Fibroblast of lung (primary cell): Measurements from ENCODE around the gene SEC31B.

Experiments
- EZH2 ChIP-seq: IDR thresholded peaks from 2 replicates; pipeline ENCODE4 v1.5.1; 2012; ENCODE audit warnings: low read length, control low read depth, mild to moderate bottlenecking; ENCODE audit errors: missing control alignments
- TF ChIP-seq, protein P1 (sequence below), 2 donors: IDR thresholded peaks in 1 of 2; conservative IDR thresholded peaks in 1 of 2; 1 replicate in 1 of 2; 2 replicates in 1 of 2; pipeline ENCODE4 v1.5.1; 2011 to 2012; ENCODE audit warnings: low read length in 2 of 2, control low read depth in 1 of 2, inconsistent platforms in 1 of 2, low read depth in 1 of 2, mild to moderate bottlenecking in 1 of 2

DNA sequence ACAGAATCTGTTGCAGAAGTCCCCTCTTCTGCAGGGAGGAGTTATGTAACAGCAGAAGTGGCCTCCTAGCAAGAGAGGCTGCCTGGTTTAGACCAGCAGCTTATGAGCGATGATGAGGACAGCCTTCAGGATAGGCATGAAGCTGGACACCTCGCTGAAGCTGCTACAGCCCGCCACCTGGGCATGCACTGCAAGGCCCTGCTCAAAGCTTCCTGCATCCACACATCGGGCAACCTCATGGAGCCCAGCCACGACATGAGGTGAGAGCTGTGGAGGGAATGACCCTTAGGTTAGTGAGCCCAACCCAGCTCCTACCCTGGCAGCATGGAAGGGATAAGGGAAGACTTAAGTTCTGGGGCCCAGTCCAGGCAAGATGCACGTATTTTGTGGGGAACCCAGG lies 32.1 kb downstream of the SEC31B start:
- TF ChIP-seq, protein P1, sequence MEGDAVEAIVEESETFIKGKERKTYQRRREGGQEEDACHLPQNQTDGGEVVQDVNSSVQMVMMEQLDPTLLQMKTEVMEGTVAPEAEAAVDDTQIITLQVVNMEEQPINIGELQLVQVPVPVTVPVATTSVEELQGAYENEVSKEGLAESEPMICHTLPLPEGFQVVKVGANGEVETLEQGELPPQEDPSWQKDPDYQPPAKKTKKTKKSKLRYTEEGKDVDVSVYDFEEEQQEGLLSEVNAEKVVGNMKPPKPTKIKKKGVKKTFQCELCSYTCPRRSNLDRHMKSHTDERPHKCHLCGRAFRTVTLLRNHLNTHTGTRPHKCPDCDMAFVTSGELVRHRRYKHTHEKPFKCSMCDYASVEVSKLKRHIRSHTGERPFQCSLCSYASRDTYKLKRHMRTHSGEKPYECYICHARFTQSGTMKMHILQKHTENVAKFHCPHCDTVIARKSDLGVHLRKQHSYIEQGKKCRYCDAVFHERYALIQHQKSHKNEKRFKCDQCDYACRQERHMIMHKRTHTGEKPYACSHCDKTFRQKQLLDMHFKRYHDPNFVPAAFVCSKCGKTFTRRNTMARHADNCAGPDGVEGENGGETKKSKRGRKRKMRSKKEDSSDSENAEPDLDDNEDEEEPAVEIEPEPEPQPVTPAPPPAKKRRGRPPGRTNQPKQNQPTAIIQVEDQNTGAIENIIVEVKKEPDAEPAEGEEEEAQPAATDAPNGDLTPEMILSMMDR (conservative IDR thresholded peaks at IDR 0.05 in 1 of 2, IDR thresholded peaks at IDR 0.05 in 1 of 2; ENCODE audit: low read depth in 1 of 2, low read length in 2 of 2): no peak
- no peak for TF ChIP-seq EZH2
